CD8-positive, alpha-beta memory T cell (primary cell): ENCODE data around the gene MARCOL. TPM values are rescaled to one million over a fixed set of nuclear protein-coding genes. Genes with fewer than 3 reads are reported as not detected.
"Not testable (repeated sequence)": the region's sequence is repeated elsewhere in the genome, so short reads cannot be mapped to it uniquely, and the experiment has no call there.

Experiments
- CTCF ChIA-PET: fragments of 350-600 bp; sonication (Branson Sonifier 250); formaldehyde crosslinking; loops from one replicate; lab custom pipeline; 2021; ENCODE audit warnings: antibody characterized with exemption; lab: Charles Lee
- POLR2A ChIA-PET: fragments of 350-600 bp; sonication (Branson Sonifier 250); formaldehyde crosslinking; loops from one replicate; lab custom pipeline; 2021; ENCODE audit warnings: antibody characterized with exemption; lab: Charles Lee
- DNase-seq, 5 donors: peaks; one replicate each; pipeline versions ENCODE4 v3.0.0 to v3.0.0-alpha.2; 2020 to 2022; ENCODE audit warnings: mixed read lengths in 1 of 5
- H3K27ac ChIP-seq: one replicate; pipeline ENCODE4 v1.7.0; 2013; ENCODE audit warnings: low read depth, mild to moderate bottlenecking, low read length, moderate library complexity
- H3K27me3 ChIP-seq: 2 replicates; pipeline ENCODE4 v1.7.0; 2013; ENCODE audit warnings: low read length, mild to moderate bottlenecking; ENCODE audit not compliant: insufficient read depth, poor library complexity, severe bottlenecking
- H3K36me3 ChIP-seq: 2 replicates; pipeline ENCODE4 v1.7.0; 2013; ENCODE audit warnings: mild to moderate bottlenecking, low read length, moderate library complexity; ENCODE audit not compliant: insufficient read depth
- H3K4me1 ChIP-seq: 2 replicates; pipeline ENCODE4 v1.7.0; 2013; ENCODE audit warnings: mild to moderate bottlenecking, low read length, moderate library complexity; ENCODE audit not compliant: insufficient read depth
- H3K4me3 ChIP-seq: 2 replicates; pipeline ENCODE4 v1.7.0; 2013; ENCODE audit warnings: mild to moderate bottlenecking, low read length
- H3K9me3 ChIP-seq: 2 replicates; pipeline ENCODE4 v1.7.0; 2013; ENCODE audit warnings: mild to moderate bottlenecking, low read length
- H3K27ac Mint-ChIP-seq, 8 donors: one replicate each; pipeline ENCODE4 v1.8.0; 2020 to 2021; ENCODE audit warnings: mixed read lengths in 8 of 8, mild to moderate bottlenecking in 6 of 8, inconsistent platforms in 3 of 8, moderate library complexity in 3 of 8
- H3K27me3 Mint-ChIP-seq, 2 donors: one replicate each; pipeline ENCODE4 v1.8.0; 2020 to 2021; ENCODE audit warnings: mixed read lengths in 2 of 2, mild to moderate bottlenecking in 1 of 2, moderate library complexity in 1 of 2
- H3K36me3 Mint-ChIP-seq, 3 donors: one replicate each; pipeline ENCODE4 v1.8.0; 2020 to 2021; ENCODE audit warnings: mixed read lengths in 3 of 3, inconsistent platforms in 1 of 3, mild to moderate bottlenecking in 1 of 3
- H3K4me1 Mint-ChIP-seq, 3 donors: one replicate each; pipeline ENCODE4 v1.8.0; 2020 to 2021; ENCODE audit warnings: mixed read lengths in 3 of 3, inconsistent platforms in 1 of 3, mild to moderate bottlenecking in 1 of 3
- H3K4me3 Mint-ChIP-seq, 7 donors: one replicate each; pipeline ENCODE4 v1.8.0; 2020 to 2021; ENCODE audit warnings: mixed read lengths in 7 of 7, mild to moderate bottlenecking in 6 of 7, moderate library complexity in 4 of 7, inconsistent platforms in 2 of 7
- H3K9me3 Mint-ChIP-seq, 5 donors: one replicate each; pipeline ENCODE4 v1.8.0; 2020 to 2022; ENCODE audit warnings: mixed read lengths in 5 of 5, mild to moderate bottlenecking in 3 of 5, moderate library complexity in 2 of 5, inconsistent platforms in 1 of 5
- polyA plus RNA-seq: library from polyadenylated mRNA; unstranded; fragments of 300-500 nt; fragmentation: Illumina TruSeq; gene quantifications from one replicate; pipeline ENCODE4 v1.2.3, GENCODE V29; 2021
- total RNA-seq, 2 experiments: library from RNA; stranded (reverse); gene quantifications; one replicate each; pipeline ENCODE4 v1.2.3, GENCODE V29; 2021

The MARCOL gene
- total and polyA plus RNA-seq, 3 experiments from 2014 or later: not detected

DNA sequence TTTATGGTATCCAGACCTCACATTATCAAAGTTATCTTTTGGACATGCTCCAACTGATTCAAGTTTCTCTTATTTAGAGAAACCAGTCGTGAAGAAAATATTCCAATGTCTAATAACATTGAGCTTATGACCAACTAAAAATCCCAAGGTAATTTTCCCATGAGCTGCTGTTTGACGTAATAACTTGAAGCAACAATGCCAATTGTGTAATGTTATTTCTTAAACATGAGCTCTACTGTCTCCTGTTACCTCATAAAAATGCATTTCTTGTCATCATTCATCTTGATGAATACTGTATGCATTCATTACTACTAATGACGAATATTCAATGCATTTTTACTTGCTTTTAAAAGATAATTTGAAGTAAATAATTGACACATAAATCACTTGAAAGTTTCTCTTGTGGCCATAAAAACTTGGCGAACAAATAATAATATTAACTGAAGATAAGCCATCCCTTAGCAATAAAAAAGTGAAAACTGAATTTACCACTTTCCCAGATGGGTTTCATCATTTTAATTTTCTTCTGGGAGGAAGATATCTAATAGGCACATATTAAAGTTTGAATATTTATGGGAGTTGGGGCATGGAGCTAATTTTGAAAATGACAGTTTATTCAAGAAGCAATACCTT is 424 bp upstream of the MARCOL start:
- no peaks in the 10 kb centered on the region for H3K9me3 ChIP-seq
- H3K4me3 ChIP-seq: no peak overlapping the region
- CTCF ChIA-PET: no interaction called here
- H3K36me3 ChIP-seq: no peaks in the 10 kb centered on the region
- DNase-seq: no peak
- H3K36me3 Mint-ChIP-seq: no peaks in the 10 kb centered on the region
- no peak overlapping the region for H3K27ac Mint-ChIP-seq
- no peaks in the 10 kb centered on the region for H3K9me3 Mint-ChIP-seq
- no peak overlapping the region for H3K4me3 Mint-ChIP-seq
- no peaks in the 10 kb centered on the region for H3K4me1 Mint-ChIP-seq
- H3K27ac ChIP-seq: no peak overlapping the region
- no peaks in the 10 kb centered on the region for H3K27me3 ChIP-seq
- no peaks in the 10 kb centered on the region for H3K4me1 ChIP-seq
- peaks cover 0 to 4% of the 10 kb centered on the region in 2 donors for H3K27me3 Mint-ChIP-seq
- POLR2A ChIA-PET: no interaction called here

- DNase-seq: no peak
- Histone ChIP-seq H3K36me3 (no peaks in the 10 kb centered on the region), H3K4me1 (no peaks in the 10 kb centered on the region), H3K27me3 (no peaks in the 10 kb centered on the region), H3K27ac (no peak overlapping the region), H3K9me3 (no peaks in the 10 kb centered on the region), H3K4me3 (no peak overlapping the region)
- no peaks in the 10 kb centered on the region for H3K36me3 Mint-ChIP-seq
- H3K27me3 Mint-ChIP-seq: no peaks in the 10 kb centered on the region
- CTCF ChIA-PET: no interaction called here
- H3K9me3 Mint-ChIP-seq: peaks cover 2 to 9% (median 3%) of the 10 kb centered on the region in 5 donors
- H3K4me1 Mint-ChIP-seq: no peaks in the 10 kb centered on the region
- H3K27ac Mint-ChIP-seq: no peak overlapping the region
- POLR2A ChIA-PET: no interaction called here
- H3K4me3 Mint-ChIP-seq: no peak overlapping the region
These were observed 10.6 kb downstream of the MARCOL start for GRCh38 chr5:148248894-148249293.

- H3K36me3 Mint-ChIP-seq: peaks cover 0 to 4% (median 0%) of the 10 kb centered on the region in 3 donors
- Histone ChIP-seq H3K9me3 (peaks cover 5% of the 10 kb centered on the region), H3K27me3 (no peaks in the 10 kb centered on the region), H3K4me3 (no peak overlapping the region), H3K27ac (no peak overlapping the region), H3K4me1 (no peaks in the 10 kb centered on the region), H3K36me3 (no peaks in the 10 kb centered on the region)
- H3K9me3 Mint-ChIP-seq: peaks cover 17 to 35% (median 22%) of the 10 kb centered on the region in 5 donors
- CTCF ChIA-PET: no interaction called here
- no peak overlapping the region for H3K27ac Mint-ChIP-seq
- POLR2A ChIA-PET: no interaction called here
- H3K4me3 Mint-ChIP-seq: no peak overlapping the region
- no peak for DNase-seq
- no peaks in the 10 kb centered on the region for H3K27me3 Mint-ChIP-seq
- no peaks in the 10 kb centered on the region for H3K4me1 Mint-ChIP-seq
These were observed 17.1 kb downstream of the MARCOL start for GRCh38 chr5:148255456-148255855.

- Mint-ChIP-seq H3K27me3 (peaks cover 2 to 7% of the 10 kb centered on the region in 2 donors), H3K4me1 (no peaks in the 10 kb centered on the region), H3K27ac (no peak overlapping the region), H3K4me3 (no peak overlapping the region), H3K9me3 (peaks cover 15 to 26% (median 19%) of the 10 kb centered on the region in 5 donors), H3K36me3 (peaks cover 0 to 4% (median 0%) of the 10 kb centered on the region in 3 donors)
- H3K27ac ChIP-seq: no peak overlapping the region
- no peaks in the 10 kb centered on the region for H3K27me3 ChIP-seq
- ChIA-PET POLR2A (no interaction called here), CTCF (no interaction called here)
- H3K9me3 ChIP-seq: peaks cover 5% of the 10 kb centered on the region
- DNase-seq: no peak
- H3K4me3 ChIP-seq: no peak overlapping the region
- H3K4me1 ChIP-seq: no peaks in the 10 kb centered on the region
- H3K36me3 ChIP-seq: no peaks in the 10 kb centered on the region
These were observed 21.0 kb downstream of the MARCOL start for GRCh38 chr5:148259288-148259687.

DNA sequence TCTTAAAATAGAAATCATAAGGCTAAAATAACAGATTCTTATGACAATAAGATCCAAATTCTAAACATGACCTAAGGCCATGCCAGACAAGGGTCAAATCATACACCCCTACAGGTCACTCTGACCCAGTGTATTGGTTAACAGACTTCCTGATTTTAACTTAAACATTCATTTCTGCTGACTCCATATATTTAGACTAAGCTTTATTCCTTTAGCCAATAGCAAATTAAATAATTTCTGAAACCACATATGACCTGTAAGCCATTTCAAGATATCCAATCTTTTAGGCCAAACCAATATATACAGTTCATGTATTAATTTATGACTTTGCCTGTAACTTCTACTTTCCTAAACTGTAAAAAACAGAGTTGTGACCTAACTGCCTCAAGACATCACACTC is 22.9 kb downstream of the MARCOL start:
- no peak for DNase-seq
- Mint-ChIP-seq H3K27me3 (peaks cover 2 to 7% of the 10 kb centered on the region in 2 donors), H3K4me1 (no peaks in the 10 kb centered on the region), H3K9me3 (peaks cover 15 to 32% (median 18%) of the 10 kb centered on the region in 5 donors), H3K4me3 (no peak overlapping the region), H3K36me3 (peaks cover 0 to 4% (median 0%) of the 10 kb centered on the region in 3 donors), H3K27ac (no peak overlapping the region)
- ChIA-PET POLR2A (no interaction called here), CTCF (no interaction called here)
- Histone ChIP-seq H3K4me3 (no peak overlapping the region), H3K27ac (no peak overlapping the region), H3K27me3 (no peaks in the 10 kb centered on the region), H3K9me3 (peaks cover 5% of the 10 kb centered on the region), H3K4me1 (no peaks in the 10 kb centered on the region), H3K36me3 (no peaks in the 10 kb centered on the region)

DNA sequence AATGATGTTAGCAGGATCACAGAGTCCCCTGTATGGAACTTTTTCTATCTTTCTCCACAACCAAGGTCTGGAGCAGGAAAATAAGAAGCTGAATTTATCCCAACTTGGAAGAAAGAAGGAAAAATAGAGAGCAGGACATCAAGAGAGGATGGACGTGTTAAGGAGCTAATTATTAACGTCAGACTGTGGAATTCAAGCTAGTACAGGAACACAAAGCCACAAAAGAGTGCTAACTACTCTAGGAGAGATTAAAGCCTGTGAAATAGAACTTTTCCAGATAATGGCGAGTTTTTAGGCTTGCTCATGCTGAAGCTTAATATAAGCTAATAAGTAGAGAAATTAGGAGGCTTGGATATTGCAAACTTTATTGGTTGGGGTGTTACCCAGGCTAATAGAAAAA is 29.6 kb downstream of the MARCOL start:
- Mint-ChIP-seq H3K4me1 (no peaks in the 10 kb centered on the region), H3K27me3 (peaks cover 0 to 2% of the 10 kb centered on the region in 2 donors), H3K9me3 (peaks cover 0 to 7% (median 2%) of the 10 kb centered on the region in 5 donors), H3K27ac (no peak overlapping the region), H3K36me3 (no peaks in the 10 kb centered on the region), H3K4me3 (no peak overlapping the region)
- CTCF ChIA-PET: no interaction called here
- H3K27me3 ChIP-seq: no peaks in the 10 kb centered on the region
- H3K27ac ChIP-seq: no peak overlapping the region
- no peaks in the 10 kb centered on the region for H3K36me3 ChIP-seq
- DNase-seq: no peak
- no peaks in the 10 kb centered on the region for H3K9me3 ChIP-seq
- H3K4me1 ChIP-seq: no peaks in the 10 kb centered on the region
- H3K4me3 ChIP-seq: no peak overlapping the region
- POLR2A ChIA-PET: no interaction called here

DNA sequence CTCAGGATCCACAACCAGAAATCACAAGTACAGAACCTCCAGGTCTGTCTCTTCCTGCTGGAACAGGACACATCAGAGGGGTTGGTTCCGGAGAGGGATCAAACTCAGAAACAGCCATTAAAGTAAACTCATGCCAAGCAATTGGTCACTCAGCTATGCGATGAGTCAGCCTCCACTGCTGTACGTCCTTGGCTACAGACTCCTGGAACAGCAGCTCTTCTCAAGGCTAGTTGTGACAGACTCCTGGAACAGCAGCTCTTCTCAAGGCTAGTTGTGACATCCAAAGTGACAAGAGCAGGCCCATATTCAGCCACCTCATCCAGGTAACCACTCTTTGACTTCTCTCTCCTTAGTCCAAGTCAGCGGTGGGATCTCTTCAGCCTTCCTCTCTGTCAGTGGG is 30.2 kb downstream of the MARCOL start, which contains the start of gene SPINK13:
TSS of gene SPINK13 (plus strand) at position 229 of the 400 bp plus-strand sequence. CDS start 1,279 bp downstream, outside the sequence.
- H3K4me3 ChIP-seq: no peak within 1 kb of the TSS
- Mint-ChIP-seq H3K27ac (no peak within 1 kb of the TSS), H3K4me1 (no peaks in the 10 kb centered on the region), H3K4me3 (no peak within 1 kb of the TSS), H3K9me3 (peaks cover 0 to 7% (median 2%) of the 10 kb centered on the region in 5 donors), H3K27me3 (peaks cover 0 to 2% of the 10 kb centered on the region in 2 donors), H3K36me3 (no peaks in the 10 kb centered on the region)
- ChIA-PET POLR2A (no interaction called here), CTCF (no interaction called here)
- no peaks in the 10 kb centered on the region for H3K9me3 ChIP-seq
- H3K4me1 ChIP-seq: no peaks in the 10 kb centered on the region
- no peaks in the 10 kb centered on the region for H3K27me3 ChIP-seq
- no peak within 1 kb of the TSS for H3K27ac ChIP-seq
- no peaks in the 10 kb centered on the region for H3K36me3 ChIP-seq
- DNase-seq: no peak

- peaks cover 9 to 34% (median 32%) of the 10 kb centered on the region in 5 donors for H3K9me3 Mint-ChIP-seq
- H3K4me1 Mint-ChIP-seq, H3K4me1 ChIP-seq, H3K4me3 Mint-ChIP-seq, H3K36me3 ChIP-seq, H3K27ac ChIP-seq, POLR2A ChIA-PET, CTCF ChIA-PET, H3K27me3 ChIP-seq, H3K4me3 ChIP-seq, H3K9me3 ChIP-seq, H3K27ac Mint-ChIP-seq, H3K36me3 Mint-ChIP-seq, DNase-seq: not testable (repeated sequence)
- H3K27me3 Mint-ChIP-seq: peaks cover 6 to 12% of the 10 kb centered on the region in 2 donors
These were observed 36.8 kb downstream of the MARCOL start for GRCh38 chr5:148275129-148275528.
